ENCODE results near the gene PITHD1.

GRCh38 chr1:23743287-23744152 is 34.7 kb upstream of the PITHD1 start, which contains the start of gene ELOA:
- TF ChIP-seq CTCF (IDR thresholded peaks at IDR 0.05): no peak
- TF ChIP-seq EHMT2 (IDR thresholded peaks at IDR 0.05; ENCODE audit: low read depth): no peak
- peak; percentile 25; the same call in 1 of the 2 replicates for TF ChIP-seq MAX (IDR thresholded peaks at IDR 0.05)
- no peak for TF ChIP-seq KDM1A (IDR thresholded peaks at IDR 0.05; ENCODE audit: low read depth)
- TF ChIP-seq RFX5 (IDR thresholded peaks at IDR 0.05): no peak
